GM12865 (cell line): ENCODE data around the gene IGSF6.

Experiments used
- DNase-seq: peaks from one replicate; pipeline ENCODE4 v3.0.0; 2010; ENCODE audit warnings: low read depth
- H3K4me3 ChIP-seq: 2 replicates; pipeline ENCODE4 v1.5.1; 2011; ENCODE audit warnings: mild to moderate bottlenecking, low read depth, low read length, control low read depth
- TF ChIP-seq, protein P1 (sequence below): IDR thresholded peaks from 2 replicates; pipeline ENCODE4 v1.5.1; 2011; ENCODE audit warnings: low read length, control low read depth, low read depth, inconsistent platforms; ENCODE audit not compliant: insufficient read depth; ENCODE audit errors: missing control alignments

Gene IGSF6

GRCh38 chr16:21626659-21627277 lies 25.6 kb downstream of the IGSF6 start:
- no peak for DNase-seq
- H3K4me3 ChIP-seq: no peak overlapping the region
- TF ChIP-seq, protein P1, sequence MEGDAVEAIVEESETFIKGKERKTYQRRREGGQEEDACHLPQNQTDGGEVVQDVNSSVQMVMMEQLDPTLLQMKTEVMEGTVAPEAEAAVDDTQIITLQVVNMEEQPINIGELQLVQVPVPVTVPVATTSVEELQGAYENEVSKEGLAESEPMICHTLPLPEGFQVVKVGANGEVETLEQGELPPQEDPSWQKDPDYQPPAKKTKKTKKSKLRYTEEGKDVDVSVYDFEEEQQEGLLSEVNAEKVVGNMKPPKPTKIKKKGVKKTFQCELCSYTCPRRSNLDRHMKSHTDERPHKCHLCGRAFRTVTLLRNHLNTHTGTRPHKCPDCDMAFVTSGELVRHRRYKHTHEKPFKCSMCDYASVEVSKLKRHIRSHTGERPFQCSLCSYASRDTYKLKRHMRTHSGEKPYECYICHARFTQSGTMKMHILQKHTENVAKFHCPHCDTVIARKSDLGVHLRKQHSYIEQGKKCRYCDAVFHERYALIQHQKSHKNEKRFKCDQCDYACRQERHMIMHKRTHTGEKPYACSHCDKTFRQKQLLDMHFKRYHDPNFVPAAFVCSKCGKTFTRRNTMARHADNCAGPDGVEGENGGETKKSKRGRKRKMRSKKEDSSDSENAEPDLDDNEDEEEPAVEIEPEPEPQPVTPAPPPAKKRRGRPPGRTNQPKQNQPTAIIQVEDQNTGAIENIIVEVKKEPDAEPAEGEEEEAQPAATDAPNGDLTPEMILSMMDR: no peak

GRCh38 chr16:21625026-21625425 lies 27.4 kb downstream of the IGSF6 start:
- no peak for DNase-seq
- no peak overlapping the region for H3K4me3 ChIP-seq
- TF ChIP-seq, protein P1: no peak

GRCh38 chr16:21622545-21622944 lies 29.9 kb downstream of the IGSF6 start:
- no peak for DNase-seq
- TF ChIP-seq, protein P1: no peak
- no peak overlapping the region for H3K4me3 ChIP-seq

- TF ChIP-seq, protein P1: no peak
- DNase-seq: no peak
- no peak overlapping the region for H3K4me3 ChIP-seq
Observed at GRCh38 chr16:21620592-21620991, 31.8 kb downstream of the IGSF6 start.

DNA sequence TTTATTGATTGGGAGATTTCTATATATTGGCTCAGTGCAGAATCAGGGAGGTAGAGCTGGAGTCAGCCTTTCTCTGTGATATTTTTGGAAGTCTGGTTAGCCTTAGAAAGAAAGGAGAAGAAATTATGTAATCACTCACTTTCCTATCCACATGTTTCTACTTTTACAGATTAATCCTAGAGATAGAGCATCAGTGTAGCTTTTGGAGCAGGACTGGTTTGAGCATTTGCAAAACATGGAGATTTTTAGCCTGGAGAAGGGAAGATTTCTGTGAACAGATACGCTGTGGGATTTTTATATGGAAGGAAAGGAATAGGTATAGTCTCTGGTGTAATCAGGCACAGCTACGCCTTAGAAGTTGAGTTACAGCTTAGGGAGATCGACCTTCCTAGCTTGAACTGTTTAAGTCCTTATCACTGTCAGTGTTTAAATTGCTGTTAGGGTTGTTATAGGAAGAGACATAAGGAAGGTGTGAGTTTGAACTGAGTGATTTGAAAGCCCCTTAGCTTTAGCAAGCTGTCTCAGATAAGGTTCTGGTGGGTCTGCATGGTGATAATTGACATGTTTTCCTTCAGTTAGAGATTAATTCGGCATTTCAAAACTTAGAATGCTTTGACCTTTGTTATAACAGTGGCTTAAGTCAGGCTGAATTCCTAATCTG lies 32.5 kb downstream of the IGSF6 start:
- TF ChIP-seq, protein P1: no peak
- no peak for DNase-seq
- H3K4me3 ChIP-seq: no peak overlapping the region

DNA sequence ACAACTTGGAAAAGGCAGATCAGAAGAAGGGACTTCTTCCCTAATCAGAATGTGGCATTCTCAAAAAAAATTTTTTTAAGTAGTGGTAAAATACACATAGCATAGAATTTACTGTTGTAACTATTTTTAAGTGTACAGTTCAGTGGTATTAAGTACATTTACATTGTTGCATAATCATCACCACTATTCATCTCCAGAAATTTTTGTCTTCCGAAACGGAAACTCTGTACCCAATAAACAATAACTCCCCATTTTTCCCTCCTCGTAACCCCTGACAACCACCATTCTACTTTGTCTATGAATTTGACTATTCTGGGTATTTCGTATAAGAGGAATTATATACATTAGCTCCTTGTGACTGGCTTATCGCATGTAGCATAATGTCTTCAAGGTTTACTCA lies 34.1 kb downstream of the IGSF6 start:
- no peak for DNase-seq
- H3K4me3 ChIP-seq: no peak overlapping the region
- TF ChIP-seq, protein P1: no peak

GRCh38 chr16:21617607-21618006 lies 34.8 kb downstream of the IGSF6 start:
- peak; percentile 26 for DNase-seq
- H3K4me3 ChIP-seq: no peak overlapping the region
- TF ChIP-seq, protein P1: no peak
